ENCODE data around the gene TLE4.

The TLE4 gene

DNA sequence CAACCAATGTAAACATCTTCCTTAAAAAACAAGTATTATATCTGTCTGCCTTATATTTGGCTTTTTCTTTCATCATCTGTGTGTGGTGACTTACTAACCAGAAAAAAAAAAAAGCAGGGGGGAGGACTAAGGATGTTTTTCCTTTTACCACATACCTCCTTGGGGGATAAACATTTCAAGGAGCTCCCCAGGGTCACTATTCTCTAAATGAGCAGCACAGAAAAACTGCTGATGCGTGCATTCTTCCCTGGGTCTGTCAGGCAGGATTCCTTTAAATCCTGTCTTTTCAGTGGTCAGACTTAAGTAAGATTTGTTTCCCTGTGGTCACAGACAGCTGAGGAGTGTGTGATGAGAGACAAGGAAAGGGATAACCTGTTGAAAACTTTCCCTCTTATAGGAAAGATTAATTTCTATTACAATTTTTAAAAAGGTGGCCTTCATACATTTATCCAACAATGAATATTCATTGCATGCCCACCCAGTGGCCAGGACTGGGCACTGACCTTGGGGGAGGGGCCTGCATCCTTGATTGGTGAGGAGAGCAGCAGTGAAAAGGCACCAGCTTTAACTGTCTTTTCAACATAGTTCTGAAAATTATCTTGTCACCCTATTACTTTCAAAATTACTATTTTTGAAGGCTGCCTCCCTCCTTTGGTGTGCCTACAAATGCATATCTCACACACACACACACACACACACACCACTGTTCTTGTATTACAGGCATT, 123.1 kb downstream of the TLE4 start:
- no peak for DNase-seq

DNA sequence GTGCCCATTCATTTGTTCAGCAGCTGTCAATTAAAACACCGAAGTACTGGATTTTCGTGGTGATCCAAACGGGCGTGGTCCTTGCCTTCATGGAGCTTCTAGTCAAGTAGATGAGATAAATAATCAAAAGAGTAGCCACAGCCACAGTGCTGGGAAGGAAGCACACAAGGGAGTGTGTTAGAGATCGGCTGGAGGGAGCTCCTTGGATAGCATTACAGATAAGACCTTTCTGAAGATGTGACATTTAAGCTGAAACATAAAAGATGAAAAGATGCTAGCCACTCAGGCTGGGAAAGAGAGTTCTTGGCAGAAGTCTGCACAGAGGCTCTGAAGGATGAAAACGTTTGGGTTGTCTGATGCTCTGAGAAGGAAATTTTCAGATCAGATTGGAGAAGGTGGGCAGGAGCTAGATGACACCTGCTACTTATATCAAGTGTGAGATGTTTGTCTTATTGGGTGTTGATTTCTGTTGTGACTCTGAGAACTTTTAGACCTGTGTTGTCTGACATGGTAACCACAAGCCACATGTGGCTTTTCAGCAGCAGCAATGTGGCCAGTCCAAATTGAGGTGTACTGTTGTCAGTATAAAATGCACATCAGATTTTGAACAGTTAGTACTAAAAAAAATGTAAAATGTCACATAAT, 123.9 kb downstream of the TLE4 start:
- no peak for DNase-seq

DNA sequence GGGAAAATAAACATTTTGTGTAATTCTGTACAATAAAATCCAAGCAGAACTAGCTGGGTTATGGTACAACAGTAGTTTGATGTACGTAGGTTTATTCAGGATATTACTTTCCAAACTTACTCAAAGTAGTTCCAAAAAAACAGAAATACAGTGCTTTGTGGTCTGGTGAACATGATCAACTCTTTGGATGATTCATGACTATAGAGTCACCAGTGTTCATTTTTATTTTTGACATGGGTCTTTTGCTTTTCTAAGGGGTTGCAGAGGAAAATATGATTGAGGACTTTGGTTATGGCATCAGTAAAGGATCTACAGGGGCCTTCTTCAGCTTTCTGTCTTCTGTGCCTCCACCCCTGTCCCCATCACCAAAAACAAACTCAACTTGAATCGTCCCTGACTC, 127.2 kb downstream of the TLE4 start:
- no peak for DNase-seq

DNA sequence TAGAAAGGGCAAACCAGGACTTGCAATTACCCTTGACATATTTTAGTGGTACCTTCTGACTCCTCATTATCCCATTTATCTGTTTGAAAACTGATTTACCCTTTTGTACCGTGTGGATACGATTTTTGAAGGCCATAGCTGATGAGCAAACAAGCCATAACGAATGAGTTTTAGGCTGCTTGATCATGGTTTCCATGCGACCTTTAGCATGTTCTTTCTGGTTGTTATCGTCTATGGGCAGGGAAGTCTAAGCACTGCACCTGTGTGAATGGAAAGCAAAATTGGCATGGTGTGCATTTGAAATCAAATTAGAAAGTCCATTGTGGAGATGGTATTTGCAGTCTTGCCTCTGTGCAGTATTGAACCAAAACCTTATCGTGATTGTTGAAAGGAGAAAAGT, 127.7 kb downstream of the TLE4 start:
- DNase-seq: no peak

DNA sequence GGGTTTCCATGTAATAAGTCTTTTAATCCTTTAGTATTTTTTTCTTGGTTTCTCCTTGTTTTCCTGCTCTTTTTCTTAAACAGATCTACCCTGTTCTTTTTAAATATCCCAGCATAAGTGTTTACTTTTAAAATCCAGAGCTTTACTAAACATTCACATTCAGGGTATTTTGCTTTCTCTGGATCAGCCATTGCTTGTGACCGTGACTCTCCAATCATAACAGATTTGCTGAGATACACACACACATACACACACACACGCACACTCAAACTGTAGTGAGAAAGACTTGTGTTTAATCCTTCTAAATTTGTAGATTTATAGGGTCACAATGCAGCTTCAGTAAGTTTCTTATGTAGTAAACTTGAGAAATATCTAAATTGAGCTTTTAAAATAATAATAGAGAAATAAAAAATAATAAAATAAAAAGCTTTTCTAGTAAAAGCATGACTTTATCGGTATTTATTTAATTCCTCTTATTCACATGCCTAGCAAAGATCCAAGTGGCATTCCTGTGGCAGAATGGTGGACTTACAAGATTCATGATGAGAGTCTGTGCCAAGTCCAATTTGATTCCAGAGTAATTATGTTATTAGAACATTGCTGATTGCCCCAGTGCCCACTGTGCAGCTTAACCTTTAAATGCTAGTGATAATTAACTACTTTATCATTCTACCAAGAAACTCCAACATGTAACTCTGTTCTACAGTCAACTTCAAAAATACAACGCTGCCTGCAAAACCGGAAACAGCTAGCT, 129.0 kb downstream of the TLE4 start:
- no peak for DNase-seq

DNA sequence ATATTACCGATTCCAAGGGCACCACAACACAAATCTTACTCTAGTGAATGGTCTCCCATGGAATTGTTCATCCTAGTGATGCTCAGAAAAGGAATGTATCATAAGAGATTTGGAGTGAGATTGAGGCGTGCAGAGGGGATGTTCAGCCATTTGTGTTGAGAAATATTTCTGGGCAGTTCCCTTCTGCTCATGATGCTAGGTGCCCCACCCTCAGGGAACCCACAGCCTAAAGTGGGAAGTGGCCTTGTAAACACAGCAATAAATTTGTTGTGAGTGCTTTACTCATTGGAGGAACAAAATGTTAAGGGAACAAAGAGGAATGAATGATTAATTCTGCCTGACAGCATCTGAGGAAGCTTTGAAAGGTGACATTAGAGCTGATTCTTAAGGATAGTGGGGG, 129.9 kb downstream of the TLE4 start:
- no peak for DNase-seq

DNA sequence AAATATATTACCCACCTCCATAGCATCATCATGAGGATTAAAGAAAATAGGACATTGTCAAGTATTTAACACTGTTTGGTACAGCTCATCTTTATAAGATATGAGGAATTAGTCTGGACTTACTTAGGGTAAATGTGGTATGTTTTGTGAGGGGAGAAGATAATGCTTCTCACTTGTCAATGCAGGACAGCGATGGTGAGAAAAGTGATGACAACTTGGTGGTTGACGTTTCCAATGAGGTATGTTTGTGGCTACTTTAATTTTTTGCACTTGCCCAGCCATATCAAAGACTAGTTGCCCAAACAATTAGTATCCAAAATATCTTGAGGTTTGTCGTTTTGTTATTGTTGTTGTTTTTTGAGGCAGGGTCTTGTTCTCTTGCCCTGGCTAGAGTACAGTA, 133.9 kb downstream of the TLE4 start:
- no peak for DNase-seq

DNA sequence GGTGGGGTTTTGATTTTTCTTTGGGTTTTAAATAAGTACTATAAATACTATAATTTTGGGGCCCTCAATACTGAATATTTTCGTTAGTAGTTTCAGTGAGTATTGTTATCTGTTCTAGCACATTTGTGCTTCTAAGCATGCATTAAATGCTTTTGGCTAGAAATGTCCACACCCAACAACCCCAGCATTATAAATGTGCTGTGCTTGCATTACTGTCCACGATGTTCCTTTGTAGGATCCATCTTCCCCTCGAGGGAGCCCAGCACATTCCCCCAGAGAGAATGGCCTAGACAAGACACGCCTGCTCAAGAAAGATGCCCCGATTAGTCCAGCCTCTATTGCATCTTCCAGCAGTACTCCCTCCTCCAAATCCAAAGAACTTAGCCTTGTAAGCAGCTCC, 134.7 kb downstream of the TLE4 start:
- DNase-seq: no peak

DNA sequence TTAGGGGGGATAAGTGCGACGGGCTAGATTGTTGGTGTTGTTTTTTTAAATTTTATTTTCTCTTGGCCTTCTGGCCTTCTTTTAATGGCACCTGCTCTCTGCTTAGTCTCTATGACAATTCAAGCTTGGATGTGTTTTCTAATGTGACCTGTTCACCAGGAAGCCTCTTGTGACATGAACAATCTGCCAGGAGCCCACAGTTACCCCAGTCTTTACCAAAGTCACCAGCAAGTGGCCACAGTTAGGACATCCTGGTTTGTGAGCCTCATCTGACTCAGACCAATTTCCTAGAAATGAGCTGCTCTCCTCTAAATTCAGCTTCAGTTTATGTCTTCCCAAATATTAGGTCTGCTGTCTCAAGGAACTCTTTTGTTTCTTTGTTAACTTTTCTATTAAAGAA, 135.8 kb downstream of the TLE4 start:
- DNase-seq: no peak

DNA sequence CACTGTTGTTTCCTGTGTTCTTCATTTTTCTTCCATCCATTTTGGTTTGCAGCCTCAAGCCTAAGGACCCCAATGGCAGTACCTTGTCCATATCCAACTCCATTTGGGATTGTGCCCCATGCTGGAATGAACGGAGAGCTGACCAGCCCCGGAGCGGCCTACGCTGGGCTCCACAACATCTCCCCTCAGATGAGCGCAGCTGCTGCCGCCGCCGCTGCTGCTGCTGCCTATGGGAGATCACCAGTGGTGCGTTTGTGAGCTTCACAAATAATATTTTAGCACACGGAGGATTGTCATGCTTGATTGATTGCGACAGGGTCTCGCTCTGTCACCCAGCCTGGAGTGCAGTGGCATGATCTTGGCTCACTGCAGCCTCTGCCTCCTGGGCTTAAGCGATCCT, 136.8 kb downstream of the TLE4 start:
- DNase-seq: no peak

DNA sequence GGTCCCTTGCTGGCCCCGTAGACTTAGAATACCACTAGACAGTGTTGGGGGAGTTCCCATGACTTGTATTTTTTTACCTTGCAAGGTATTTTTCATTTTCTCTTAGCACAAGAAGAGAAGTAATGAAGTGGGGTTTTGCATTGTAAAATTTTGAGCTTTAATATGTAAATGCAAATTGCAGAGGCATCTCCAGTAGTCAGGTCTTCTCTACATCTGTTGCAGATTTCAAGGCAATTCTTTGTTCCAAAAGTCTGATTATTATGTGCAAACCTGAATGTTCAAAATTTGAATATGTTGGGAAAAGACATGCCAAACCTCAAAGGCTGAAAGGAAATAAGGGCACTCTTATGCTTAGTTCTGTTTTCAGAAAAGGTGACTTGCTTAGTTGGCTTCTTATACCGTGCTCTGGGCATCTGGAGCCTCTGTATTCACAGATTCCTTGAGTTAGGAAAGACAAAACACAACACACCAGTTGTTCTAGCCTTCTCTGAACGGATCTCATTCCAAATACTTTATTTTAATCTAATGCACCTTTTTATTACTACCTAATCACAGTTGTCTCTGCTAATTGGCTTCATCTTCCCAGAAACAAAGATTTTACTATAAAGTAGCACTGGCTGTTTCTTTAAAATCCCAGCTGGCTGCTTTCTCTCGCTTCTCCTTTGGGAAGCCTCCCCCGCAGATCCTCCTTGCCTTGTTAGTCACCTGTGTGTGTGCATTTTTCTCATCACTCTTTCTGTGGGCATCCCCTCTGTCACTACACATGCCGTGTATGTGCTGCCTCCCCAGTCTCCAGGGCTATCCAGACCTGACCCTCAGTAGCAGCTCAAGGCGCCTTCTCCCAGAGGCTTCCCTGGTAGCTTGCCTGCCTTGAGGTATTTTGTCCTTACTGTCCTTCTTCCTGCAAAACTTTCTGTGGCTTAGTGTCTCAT, 138.2 kb downstream of the TLE4 start:
- no peak for DNase-seq

DNA sequence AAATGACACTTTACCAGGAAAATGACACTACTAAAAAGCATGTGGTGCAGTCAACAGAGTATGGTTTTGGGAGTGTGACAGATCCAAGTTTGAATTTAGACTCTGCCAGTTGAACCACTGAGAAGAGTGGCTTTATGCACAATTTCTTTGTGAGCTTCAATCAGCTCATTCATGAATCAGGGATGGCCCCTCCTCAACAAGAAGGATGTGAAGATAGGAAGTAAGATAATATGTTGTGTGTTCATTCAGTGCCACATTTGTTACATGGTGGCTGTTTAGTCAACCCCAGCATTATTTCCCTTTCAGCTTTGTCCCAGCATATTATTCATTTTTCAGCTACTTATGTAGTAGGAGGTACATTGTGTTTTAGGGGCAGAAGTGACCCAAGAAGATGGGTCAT, 140.1 kb downstream of the TLE4 start:
- DNase-seq: no peak

DNA sequence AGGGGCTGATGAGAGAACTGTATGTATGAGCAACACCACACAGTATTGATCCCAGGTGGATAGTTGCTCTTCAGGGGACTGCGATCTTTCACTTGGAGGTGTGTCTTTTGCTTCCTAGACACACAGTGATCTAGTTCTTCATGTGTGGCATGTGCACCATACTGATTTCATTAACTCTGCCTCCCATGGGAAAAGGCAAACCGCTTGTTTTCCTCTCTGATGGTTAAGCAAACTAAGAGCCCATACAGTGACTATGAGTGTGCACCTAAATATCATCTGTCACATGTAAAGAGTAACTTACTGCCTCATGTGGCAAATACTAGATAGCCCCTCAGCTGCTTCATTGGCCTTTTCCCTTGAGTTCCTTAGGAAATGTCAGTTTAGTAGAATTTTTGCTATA, 147.3 kb downstream of the TLE4 start:
- DNase-seq: no peak

DNA sequence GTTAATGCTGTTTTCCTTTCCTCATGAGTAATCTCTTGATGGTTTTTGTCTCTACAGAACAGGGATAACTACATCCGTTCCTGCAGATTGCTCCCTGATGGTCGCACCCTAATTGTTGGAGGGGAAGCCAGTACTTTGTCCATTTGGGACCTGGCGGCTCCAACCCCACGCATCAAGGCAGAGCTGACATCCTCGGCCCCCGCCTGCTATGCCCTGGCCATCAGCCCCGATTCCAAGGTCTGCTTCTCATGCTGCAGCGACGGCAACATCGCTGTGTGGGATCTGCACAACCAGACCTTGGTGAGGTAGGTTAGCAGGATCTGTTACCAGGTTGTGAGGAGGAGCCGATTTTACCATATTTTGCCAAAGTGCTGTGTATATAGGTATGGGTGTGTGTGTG, 148.2 kb downstream of the TLE4 start:
- DNase-seq: no peak

DNA sequence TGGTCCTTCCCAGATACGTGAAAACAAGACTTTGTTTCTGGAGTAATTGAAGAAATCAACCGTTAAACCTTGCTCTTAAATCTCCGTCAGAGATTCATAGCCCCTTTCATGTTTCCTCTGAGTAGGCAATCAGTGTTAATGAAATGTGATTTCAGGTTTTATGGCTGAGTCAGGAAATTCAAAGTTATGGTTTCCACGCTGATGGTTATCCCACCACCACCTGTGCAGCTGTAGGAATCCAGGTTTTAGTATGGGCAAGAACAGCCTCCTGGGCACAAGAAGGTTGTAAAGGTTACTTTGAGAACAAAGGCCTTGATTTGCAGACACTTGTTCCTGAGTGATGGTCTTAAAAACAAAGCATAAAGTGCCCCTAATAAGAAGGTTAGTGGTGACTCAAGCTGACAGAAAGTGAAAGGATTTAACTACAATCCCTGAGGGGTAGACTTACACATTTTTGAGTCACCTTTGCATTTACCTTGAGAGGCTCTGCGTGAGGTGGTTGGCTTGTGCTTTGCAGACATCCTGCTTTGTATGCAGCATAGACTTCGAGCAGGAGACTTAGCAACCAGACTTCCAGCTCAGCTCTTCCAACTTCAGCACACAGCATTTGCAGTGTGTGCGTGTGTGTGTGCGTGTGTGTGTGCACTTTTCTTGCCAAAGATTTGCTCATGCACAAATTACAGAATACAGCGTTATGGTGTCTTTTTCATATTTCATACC, 159.6 kb downstream of the TLE4 start:
- DNase-seq: no peak

DNA sequence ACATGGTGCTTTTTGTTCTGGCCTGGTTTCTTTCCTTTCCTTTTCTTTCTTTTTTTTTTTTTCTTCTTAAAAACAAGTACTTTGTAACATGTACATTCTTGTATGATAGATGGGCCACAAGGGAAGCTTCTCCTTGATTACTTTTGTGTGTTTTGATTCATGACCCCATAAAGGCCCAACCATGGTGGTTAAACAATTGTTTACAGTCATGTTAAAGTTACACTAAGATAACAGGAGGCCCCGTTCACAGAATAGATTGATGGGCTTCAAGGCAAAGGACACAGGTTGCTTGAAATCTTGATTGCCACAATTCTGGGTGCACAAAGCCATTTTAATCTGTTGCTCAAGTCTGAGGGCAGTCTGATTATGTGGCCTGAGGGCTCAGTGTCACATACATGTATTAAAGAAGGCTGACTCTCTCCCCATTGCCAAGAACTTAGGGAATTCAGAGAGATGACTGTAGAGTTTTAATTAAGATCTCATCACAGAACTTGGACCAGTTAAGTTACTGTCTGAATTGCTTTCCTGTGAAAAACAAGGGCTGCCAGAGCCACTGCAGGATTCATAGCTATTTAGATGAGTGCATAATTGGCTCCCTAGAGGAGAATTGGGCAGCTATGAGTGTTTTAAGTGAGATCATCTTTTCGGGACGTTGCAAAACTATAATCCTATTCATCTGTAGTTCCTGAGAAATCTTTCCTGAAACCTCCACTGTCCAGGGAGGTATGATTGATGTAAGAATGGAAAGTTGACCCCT, 163.4 kb downstream of the TLE4 start:
- no peak for DNase-seq

DNA sequence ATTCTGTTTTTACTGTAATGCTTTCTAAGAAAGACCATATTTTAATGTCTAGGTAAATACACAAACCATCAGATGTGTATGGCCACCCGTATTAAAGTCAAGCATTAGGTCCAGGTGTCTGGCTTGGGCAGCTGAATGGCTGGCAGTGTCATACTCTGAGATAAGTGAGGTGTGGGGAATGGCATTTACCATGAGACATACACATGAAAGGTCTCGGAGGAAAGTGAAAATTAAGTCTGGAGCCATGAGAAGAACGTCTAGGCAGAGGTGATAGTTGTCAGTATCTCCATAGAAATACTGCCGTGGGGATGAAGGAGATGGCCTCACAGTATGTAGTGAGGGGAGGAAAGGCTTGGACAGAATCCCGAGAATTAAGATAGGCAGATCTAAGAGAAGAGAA, 164.3 kb downstream of the TLE4 start:
- DNase-seq: no peak

DNA sequence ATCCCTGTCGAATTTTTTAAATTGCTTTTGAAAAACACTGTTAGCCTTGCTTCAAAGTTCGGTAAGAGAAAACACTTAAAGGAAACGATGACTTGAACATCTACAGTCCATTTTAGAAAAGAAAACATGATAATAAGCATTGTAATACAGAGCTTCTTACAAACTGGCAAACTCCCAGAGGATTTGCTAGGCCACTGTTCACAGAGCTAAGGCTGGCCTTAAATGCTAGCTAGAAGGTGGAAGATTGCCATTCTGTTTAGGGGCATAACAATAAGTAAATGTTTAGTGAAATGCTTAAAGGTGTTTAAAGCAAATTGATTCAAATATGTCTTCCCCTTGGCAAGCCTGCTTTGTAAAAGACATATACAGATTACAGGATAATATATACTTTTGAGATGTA, 169.6 kb downstream of the TLE4 start:
- DNase-seq: no peak

DNA sequence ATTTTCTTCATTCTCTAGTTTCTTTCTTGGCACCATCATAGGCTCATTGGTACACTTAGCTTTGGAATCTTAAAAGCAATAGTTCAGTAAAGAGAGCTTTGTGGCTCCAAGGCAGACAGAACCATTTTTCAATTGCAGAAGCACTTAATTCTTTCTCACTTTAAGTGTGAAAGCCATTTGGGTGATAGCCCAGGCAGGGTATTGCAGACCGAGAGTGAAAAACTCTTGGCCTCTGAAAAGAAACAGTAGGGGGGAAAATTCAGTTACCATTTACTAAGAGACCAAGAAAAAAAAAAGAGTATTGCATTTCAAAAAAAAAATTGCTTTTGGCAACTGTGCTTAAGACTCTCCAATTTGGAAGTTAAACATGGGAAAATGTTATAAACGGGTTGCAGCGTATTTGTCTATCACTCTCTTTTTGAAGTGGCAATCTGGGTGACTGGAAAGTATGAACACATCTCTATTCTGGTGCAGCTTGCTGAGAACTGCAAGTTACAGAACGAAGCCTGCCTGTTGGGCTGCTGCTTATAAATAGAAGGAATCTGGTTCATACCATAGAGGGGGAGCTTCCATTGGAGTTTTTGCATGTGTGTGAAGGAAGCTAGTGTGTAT, 170.5 kb downstream of the TLE4 start:
- DNase-seq: no peak

DNA sequence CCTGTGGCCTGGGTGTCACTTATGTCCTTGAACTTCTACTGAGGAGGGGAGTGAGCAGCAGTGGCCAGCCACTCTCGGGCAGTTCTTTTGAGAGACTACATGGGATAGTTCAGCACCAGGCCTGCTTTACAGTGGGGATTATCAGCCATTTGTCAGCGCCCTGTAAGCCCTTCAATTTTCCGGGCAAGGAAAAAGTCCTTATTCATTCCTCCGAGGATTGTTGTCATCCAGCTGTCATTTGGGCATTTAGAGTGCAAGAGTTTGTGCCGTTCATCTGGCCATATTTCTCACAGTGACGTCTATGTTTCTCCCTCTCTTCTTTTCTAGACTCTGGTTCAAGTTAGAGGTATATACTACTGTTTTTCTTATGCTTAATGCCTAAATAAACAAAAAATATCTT, 172.8 kb downstream of the TLE4 start:
- DNase-seq: no peak

DNA sequence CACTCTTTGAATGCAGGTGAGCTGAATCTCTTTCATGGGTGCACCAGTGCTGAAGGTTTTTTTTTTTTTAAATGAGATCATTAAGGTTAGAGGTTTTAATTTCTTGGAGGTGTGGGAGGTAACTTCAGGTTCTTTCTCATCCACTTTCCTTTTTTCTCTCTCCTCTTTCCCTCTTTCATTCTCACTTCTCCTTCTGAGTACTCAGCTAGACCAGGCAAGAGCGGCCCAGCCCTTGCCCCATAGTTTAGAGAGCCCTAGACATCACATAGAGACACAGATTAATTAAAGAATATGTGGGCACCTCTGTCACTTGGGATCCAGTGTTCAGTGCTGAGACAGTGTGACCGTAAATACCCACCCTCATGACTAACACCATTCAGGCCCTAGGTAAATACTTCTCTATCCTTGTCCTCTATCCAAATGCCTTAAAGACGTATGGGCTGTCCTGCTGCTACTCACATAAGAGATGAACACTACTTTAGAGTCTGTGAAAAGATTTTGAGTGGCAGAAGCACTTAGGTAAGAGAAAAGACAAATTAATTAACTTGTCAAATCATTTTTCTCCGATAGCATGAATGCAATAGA, 174.1 kb downstream of the TLE4 start:
- DNase-seq: no peak

Measured in activated CD8-positive, alpha-beta memory T cell treated with anti-CD3 and anti-CD28 coated beads for 24 hours (primary cell).